Upper lobe of left lung (tissue), 4 donors: ENCODE measurements around the gene MED14.

Source experiments
- CTCF ChIP-seq, 6 experiments: fragments of 450-650 bp in 4 of 6; fragments of 200-600 bp in 2 of 6; sonication (generic) in 2 of 6; IDR thresholded peaks; one replicate each; pipeline ENCODE4 v1.5.1; 2016 to 2019; ENCODE audit warnings: antibody characterized with exemption in 6 of 6
- EP300 ChIP-seq, 4 donors: sonication (generic); formaldehyde crosslinking; IDR thresholded peaks; one replicate each; pipeline ENCODE4 v1.5.1; 2017; ENCODE audit warnings: antibody characterized with exemption in 4 of 4, control low read depth in 2 of 4
- POLR2A ChIP-seq, 4 donors: fragments of 450-650 bp; IDR thresholded peaks; one replicate each; pipeline ENCODE4 v1.5.1; 2016 to 2017; ENCODE audit warnings: antibody characterized with exemption in 4 of 4, mild to moderate bottlenecking in 2 of 4

GRCh38 chrX:40617566-40617965 is 117.8 kb downstream of the MED14 start:
- TF ChIP-seq CTCF (IDR thresholded peaks at IDR 0.05) = no peak
- TF ChIP-seq POLR2A (IDR thresholded peaks at IDR 0.05) = no peak
- no peak for TF ChIP-seq EP300 (IDR thresholded peaks at IDR 0.05)
